K562 (cell line): Measurements from ENCODE around the gene LRRC43. TPM values are rescaled to one million over a fixed set of nuclear protein-coding genes. Genes with fewer than 3 reads are reported as not detected.
A peak's percentile ranks its signal among the peaks of the same experiment; 100 is the strongest.

Experiments used
- ATF7 ChIP-seq: fragments of 450-650 bp; IDR thresholded peaks from 2 replicates; pipeline ENCODE4 v1.7.1; 2014; ENCODE audit warnings: mild to moderate bottlenecking, moderate library complexity
- BHLHE40 ChIP-seq: IDR thresholded peaks from 2 replicates; pipeline ENCODE4 v1.6.1; 2011; ENCODE audit warnings: low read length, improper control_type of control experiment
- CCNT2 ChIP-seq: IDR thresholded peaks from 2 replicates; pipeline ENCODE4 v1.6.1; 2011; ENCODE audit warnings: borderline replicate concordance, low read depth, mild to moderate bottlenecking, moderate library complexity, mixed read lengths, low read length; ENCODE audit not compliant: insufficient read length; ENCODE audit errors: extremely low read depth
- E2F8 ChIP-seq: fragments of 450-650 bp; IDR thresholded peaks from 2 replicates; pipeline ENCODE4 v1.7.1; 2018; ENCODE audit warnings: mild to moderate bottlenecking, low read depth; ENCODE audit not compliant: partially characterized antibody
- GABPB1 ChIP-seq: sonication (generic); formaldehyde crosslinking; IDR thresholded peaks from 2 replicates; pipeline ENCODE4 v1.8.0; 2022; ENCODE audit warnings: mild to moderate bottlenecking, missing genetic modification reagents
- GABPB2 ChIP-seq: fragments of 250-450 bp; sonication (Bioruptor Pico); conservative IDR thresholded peaks from 2 replicates; pipeline ENCODE4 v1.5.1; 2021; ENCODE audit warnings: mild to moderate bottlenecking
- HBP1 ChIP-seq: fragments of 450-650 bp; formaldehyde crosslinking; IDR thresholded peaks from 2 replicates; pipeline ENCODE4 v1.4.0; 2022; ENCODE audit warnings: missing genetic modification characterization
- MECOM ChIP-seq: fragments of 250-450 bp; sonication (Bioruptor Pico); IDR thresholded peaks from 2 replicates; pipeline ENCODE4 v1.8.0; 2022; ENCODE audit warnings: inconsistent platforms
- NELFE ChIP-seq: IDR thresholded peaks from 2 replicates; pipeline ENCODE4 v1.6.1; 2011; ENCODE audit warnings: mild to moderate bottlenecking; ENCODE audit not compliant: insufficient read depth, insufficient read length
- NR0B1 ChIP-seq: fragments of 450-650 bp; IDR thresholded peaks from one replicate; pipeline ENCODE4 v1.6.1; 2018; ENCODE audit warnings: mild to moderate bottlenecking, moderate library complexity; ENCODE audit not compliant: partially characterized antibody
- PHF8 ChIP-seq: fragments of 200-600 bp; sonication (generic); IDR thresholded peaks from 2 replicates; pipeline ENCODE4 v1.6.1; 2012; ENCODE audit warnings: mixed run types, mild to moderate bottlenecking, inconsistent platforms, low read length, moderate library complexity, borderline replicate concordance
- POU5F1 ChIP-seq: fragments of 150-350 bp; IDR thresholded peaks from 2 replicates; pipeline ENCODE4 v1.6.1; 2014; ENCODE audit warnings: borderline replicate concordance, low read length, low read depth, mild to moderate bottlenecking; ENCODE audit not compliant: partially characterized antibody
- RNF2 ChIP-seq: sonication (generic); IDR thresholded peaks from 2 replicates; pipeline ENCODE4 v1.6.1; 2016
- YY1 ChIP-seq, 3 experiments: IDR thresholded peaks; 2 replicates each; pipeline ENCODE4 v1.6.1; 2011; ENCODE audit warnings: low read length in 2 of 3, mild to moderate bottlenecking in 2 of 3, moderate library complexity in 2 of 3, borderline replicate concordance in 1 of 3, control low read depth in 1 of 3, low read depth in 1 of 3; ENCODE audit not compliant: insufficient read depth in 3 of 3, insufficient replicate concordance in 2 of 3, control insufficient read depth in 1 of 3, insufficient read length in 1 of 3; ENCODE audit errors: extremely low read depth in 1 of 3
- ZNF561 ChIP-seq: fragments of 450-650 bp; formaldehyde crosslinking; conservative IDR thresholded peaks from 2 replicates; pipeline ENCODE4 v1.4.0; 2020; ENCODE audit warnings: mild to moderate bottlenecking, moderate library complexity
- ZNF639 ChIP-seq, 2 experiments: fragments of 200-800 bp in 1 of 2; sonication (Bioruptor generic) in 1 of 2; sonication (generic) in 1 of 2; formaldehyde crosslinking in 1 of 2; IDR thresholded peaks in 1 of 2; conservative IDR thresholded peaks in 1 of 2; 2 replicates each; pipeline versions ENCODE4 v1.5.0 to v1.6.1; 2016 to 2020; ENCODE audit warnings: missing compliant biosample characterization in 1 of 2, missing genetic modification characterization in 1 of 2, missing genetic modification reagents in 1 of 2
- ZNF740 ChIP-seq, 3 experiments: fragments of 200-800 bp in 1 of 3; sonication (Bioruptor generic) in 1 of 3; sonication (generic) in 1 of 3; formaldehyde crosslinking in 1 of 3; IDR thresholded peaks; 2 replicates each; pipeline versions ENCODE4 v1.6.1 to v1.8.0; 2016 to 2022; ENCODE audit warnings: mild to moderate bottlenecking in 2 of 3, missing compliant biosample characterization in 2 of 3, missing genetic modification characterization in 2 of 3, missing genetic modification reagents in 1 of 3
- polyA plus RNA-seq, 8 experiments: library from polyadenylated mRNA; depleted of rRNA in 4 of 8; stranded (reverse) in 5 of 8; unstranded in 3 of 8; fragments of >200 nt; fragmentation: Nextera tagmentation in 2 of 8; fragmentation: Illumina TruSeq in 1 of 8; extraction: Ambion mirVana in 2 of 8; extraction: Trizol in 1 of 8; gene quantifications; 2 replicates each; pipeline versions ENCODE4 v1.2.1 to v1.2.3, GENCODE V29; 2011 to 2014; ENCODE audit warnings: inconsistent platforms in 1 of 8, missing spikeins in 1 of 8
- total RNA-seq, 7 experiments: library from RNA; depleted of rRNA in 6 of 7; stranded (reverse); fragments of >200 nt in 6 of 7; fragmentation: Illumina TruSeq in 2 of 7; extraction: Trizol in 2 of 7; gene quantifications; 2 replicates each; pipeline versions ENCODE4 v1.2.1 to v1.2.3, GENCODE V29; 2011 to 2021; ENCODE audit warnings: low replicate concordance in 1 of 7

LRRC43 gene
- total and polyA plus RNA-seq, 9 of the 15 experiments (the other 6 are each of a cell fraction or from before 2014, with no cell fraction given), result 0.19 TPM; not detected in 8

- TF ChIP-seq ZNF740 (CRISPR knock-in tag; IDR thresholded peaks at IDR 0.05) (peak; percentile 89), ZNF740 (tag; IDR thresholded peaks at IDR 0.05) (no peak), CCNT2 (peak; percentile 73), NELFE (no peak), HBP1 (CRISPR knock-in tag) (no peak), ZNF561 (CRISPR knock-in tag) (no peak), POU5F1 (no peak), ZNF639 (CRISPR knock-in tag; conservative IDR thresholded peaks at IDR 0.05 in 1 of 2, IDR thresholded peaks at IDR 0.05 in 1 of 2) (peak in 1 of 2 experiments; percentile 69; a peak in 1 of 4 replicates), ATF7 (peak; percentile 87), GABPB1 (CRISPR knock-in tag) (peak; percentile 99), NR0B1 (no peak), RNF2 (no peak), E2F8 (peak; percentile 67), YY1 (IDR thresholded peaks at IDR 0.05; ENCODE audit: borderline replicate concordance in 1 of 3, control insufficient read depth in 1 of 3, extremely low read depth in 1 of 3, insufficient read depth in 3 of 3, insufficient read length in 1 of 3, insufficient replicate concordance in 2 of 3, low read depth in 1 of 3, low read length in 2 of 3) (peak; percentile 82 to 98 (median 97)), BHLHE40 (peak; percentile 46; the same call in 1 of the 2 replicates), MECOM (no peak), GABPB2 (no peak), PHF8 (peak; percentile 99)
Observed at GRCh38 chr12:122225683-122226365, 42.9 kb downstream of the LRRC43 start, which contains the start of gene DIABLO (continued).
